Limb (tissue), 2 donors: ENCODE data around the gene SLC8A1.

ENCODE experiments used
- DNase-seq, 2 donors: peaks; one replicate each; pipeline ENCODE4 v3.0.0-alpha.2; 2016; ENCODE audit errors: extremely low spot score in 2 of 2

Gene SLC8A1

DNA sequence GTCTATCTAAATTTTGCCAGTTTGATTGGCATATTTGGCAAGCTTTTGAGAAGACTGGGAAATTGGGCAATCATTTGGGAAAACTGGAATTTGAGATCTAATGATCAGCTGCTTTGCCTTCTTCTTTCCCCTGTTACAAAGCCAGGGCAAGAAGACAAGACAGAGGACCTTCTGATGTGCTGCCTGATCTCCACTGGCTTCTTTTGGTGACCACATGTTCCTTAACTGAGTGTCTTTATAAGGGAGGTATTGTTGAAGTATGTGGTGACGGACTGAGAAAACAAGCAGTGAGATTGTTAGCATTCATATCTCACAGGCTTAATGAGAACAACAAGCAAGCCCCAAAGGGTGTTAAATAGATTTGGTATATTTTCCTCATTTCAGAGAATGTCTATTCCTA is 175.8 kb downstream of the SLC8A1 start:
- DNase-seq, result no peak

GRCh38 chr2:40274270-40274669 is 177.6 kb downstream of the SLC8A1 start:
- no peak for DNase-seq

- no peak for DNase-seq
Observed at GRCh38 chr2:40273734-40274182, 178.1 kb downstream of the SLC8A1 start.

DNA sequence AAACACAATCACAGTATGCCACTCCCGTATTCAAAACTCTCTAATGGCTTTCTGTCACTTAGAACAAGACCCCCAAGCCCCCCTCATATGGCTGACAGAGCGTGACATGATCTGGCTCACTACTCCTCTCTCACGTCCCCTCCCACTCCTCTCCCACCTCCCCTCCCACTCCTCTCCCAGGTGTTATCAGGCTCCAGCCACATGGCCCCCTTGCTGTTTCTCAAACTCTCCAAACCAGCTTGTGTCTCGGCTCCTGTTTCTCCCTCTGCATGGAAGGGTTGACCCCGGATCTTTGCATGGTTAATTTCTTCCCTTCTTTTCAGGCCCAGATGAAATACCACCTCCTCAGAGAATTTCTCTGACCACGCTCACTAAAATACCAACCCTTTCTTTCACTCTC is 180.8 kb downstream of the SLC8A1 start:
- DNase-seq, result no peak

GRCh38 chr2:40270372-40270771 is 181.5 kb downstream of the SLC8A1 start:
- no peak for DNase-seq

GRCh38 chr2:40268566-40268965 is 183.3 kb downstream of the SLC8A1 start:
- DNase-seq, result no peak

DNA sequence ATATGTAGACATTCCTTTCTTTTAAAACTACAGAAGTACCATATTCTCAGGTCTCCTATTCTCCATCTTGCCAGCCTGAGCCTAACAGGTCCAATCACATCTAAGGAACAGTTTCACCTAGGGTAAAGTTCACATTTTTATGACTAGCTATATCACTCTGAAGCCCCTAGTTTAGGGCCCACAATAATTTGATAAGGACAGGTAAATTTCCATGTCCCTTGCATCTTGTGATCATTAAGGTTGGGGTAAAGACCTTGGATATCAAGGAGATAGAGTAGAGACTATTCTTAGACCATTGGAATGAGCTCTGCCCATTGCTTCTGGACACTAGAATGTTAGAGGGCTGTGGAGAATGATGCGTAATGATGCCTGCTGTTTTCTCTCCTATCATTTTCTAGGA is 185.7 kb downstream of the SLC8A1 start:
- no peak for DNase-seq

DNA sequence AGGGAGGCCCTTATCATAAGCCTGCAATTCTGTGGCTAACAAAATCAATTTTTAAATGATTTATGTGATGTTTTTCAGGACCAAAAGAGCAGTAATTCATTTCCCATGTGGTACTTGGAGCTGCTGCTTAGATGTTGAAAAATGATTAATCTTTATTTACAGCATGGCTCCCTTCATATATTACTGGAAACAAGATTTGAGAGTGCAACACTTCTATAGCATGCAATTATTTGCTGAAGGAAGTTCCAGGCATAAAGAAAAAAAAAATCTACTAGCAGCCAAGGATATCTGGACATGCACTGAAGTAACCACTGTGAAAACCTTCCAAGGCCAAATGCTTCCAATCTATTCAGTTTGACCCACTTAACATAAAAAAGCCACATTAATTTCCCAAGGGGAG is 186.3 kb downstream of the SLC8A1 start:
- no peak for DNase-seq

- no peak for DNase-seq
Observed at GRCh38 chr2:40261042-40261441, 190.8 kb downstream of the SLC8A1 start.

GRCh38 chr2:40260437-40260836 is 191.5 kb downstream of the SLC8A1 start:
- DNase-seq, result no peak

GRCh38 chr2:40259900-40260299 is 192.0 kb downstream of the SLC8A1 start:
- DNase-seq, result no peak

- no peak for DNase-seq
Observed at GRCh38 chr2:40258135-40258457, 193.8 kb downstream of the SLC8A1 start.

GRCh38 chr2:40257340-40258134 is 194.4 kb downstream of the SLC8A1 start:
- no peak for DNase-seq

DNA sequence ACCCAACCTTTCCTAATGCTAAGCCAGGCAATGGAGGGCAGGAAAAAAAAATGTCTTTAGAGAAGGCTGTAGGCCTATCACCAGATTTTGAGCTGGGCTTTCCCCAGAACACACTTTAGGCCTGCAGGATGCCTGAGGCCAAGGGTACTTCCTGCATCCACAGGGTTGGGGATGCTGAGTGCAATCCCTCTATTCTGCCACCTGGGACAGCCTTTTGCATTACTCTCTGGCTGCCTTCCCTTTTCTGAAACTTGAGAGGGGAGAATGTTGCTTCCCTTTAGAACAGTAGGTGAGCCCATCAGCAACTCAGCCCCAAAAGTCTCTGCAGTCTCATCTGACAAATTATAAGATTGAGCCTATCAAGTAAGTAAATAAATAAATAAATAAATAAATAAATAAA is 195.2 kb downstream of the SLC8A1 start:
- no peak for DNase-seq

DNA sequence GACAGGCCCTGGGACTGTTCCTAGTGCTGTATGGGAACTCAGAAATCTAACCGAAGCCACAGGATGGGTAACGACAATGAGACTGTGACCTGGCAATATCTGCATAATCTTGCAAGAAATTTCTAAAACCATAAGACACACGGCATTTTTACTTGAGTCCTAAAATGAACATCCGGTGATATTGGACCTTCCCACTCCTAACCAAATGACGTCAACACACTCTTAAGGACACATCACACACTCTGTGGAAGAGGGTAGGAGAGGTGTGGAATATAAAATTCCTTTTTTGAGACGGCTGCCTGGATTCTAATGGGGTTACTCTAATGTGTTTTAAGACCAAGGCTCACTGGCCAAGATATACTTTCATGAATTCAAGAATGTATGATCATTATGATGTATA is 195.9 kb downstream of the SLC8A1 start:
- DNase-seq, result no peak

GRCh38 chr2:40255103-40255502 is 196.8 kb downstream of the SLC8A1 start:
- DNase-seq, result no peak

DNA sequence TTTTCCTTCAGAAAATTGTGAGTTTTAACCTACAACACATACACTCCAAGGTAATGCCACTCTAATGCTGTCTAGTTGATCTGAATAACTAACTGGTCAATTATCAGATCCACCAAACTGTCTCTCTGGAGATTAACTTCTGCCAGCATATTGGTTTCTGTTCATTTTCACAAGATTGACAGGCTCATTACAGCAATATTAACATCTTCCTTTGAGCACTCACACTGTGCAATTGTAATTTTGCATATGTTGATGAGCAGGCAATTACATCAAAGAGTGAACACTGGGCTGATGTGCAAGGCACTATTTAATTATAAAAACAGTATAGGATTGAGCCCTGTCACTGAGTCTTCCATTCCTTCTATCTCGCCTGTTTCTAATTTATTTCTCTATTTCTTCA is 197.3 kb downstream of the SLC8A1 start:
- no peak for DNase-seq

DNA sequence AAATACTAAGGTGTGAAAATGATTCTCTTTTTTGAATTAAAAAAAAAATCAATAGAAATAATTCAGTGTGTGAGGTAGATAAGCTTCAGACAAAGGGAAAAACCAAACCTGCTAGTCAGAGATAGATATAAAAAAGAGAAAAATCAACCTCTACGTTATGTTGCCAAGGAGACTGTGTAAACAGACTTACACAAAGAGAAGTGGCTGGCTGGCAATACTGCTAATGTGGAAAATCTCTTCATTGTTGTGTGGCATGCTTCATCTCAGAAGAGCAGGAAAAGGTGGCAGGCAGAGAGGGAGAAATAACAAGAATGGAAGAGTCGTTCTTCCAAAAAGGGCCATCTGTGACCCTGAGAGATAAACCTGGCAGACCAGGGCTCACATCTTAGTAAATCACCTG is 200.8 kb downstream of the SLC8A1 start:
- no peak for DNase-seq

DNA sequence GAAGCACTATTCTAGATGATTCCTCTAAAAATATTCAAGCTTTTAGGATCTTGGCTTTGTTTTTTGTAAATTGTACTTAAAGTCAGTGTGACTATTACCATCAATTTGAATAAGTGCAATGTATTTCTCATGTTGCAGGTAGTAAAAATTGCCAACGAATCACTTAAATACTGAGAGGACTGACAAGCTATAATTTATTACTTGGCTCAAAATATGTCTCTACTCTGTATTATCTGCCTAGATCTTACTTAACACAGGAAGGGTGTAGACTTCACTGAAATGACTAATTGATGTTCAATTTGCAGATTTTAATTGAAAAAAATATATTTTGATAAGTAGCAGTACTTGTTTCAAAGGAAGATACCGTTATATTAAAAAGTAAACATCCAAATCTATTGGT is 202.3 kb downstream of the SLC8A1 start:
- no peak for DNase-seq

- no peak for DNase-seq
Observed at GRCh38 chr2:40248294-40248693, 203.6 kb downstream of the SLC8A1 start.

GRCh38 chr2:40244675-40245074 is 207.2 kb downstream of the SLC8A1 start:
- DNase-seq, result no peak

GRCh38 chr2:40244251-40244650 is 207.6 kb downstream of the SLC8A1 start:
- no peak for DNase-seq

DNA sequence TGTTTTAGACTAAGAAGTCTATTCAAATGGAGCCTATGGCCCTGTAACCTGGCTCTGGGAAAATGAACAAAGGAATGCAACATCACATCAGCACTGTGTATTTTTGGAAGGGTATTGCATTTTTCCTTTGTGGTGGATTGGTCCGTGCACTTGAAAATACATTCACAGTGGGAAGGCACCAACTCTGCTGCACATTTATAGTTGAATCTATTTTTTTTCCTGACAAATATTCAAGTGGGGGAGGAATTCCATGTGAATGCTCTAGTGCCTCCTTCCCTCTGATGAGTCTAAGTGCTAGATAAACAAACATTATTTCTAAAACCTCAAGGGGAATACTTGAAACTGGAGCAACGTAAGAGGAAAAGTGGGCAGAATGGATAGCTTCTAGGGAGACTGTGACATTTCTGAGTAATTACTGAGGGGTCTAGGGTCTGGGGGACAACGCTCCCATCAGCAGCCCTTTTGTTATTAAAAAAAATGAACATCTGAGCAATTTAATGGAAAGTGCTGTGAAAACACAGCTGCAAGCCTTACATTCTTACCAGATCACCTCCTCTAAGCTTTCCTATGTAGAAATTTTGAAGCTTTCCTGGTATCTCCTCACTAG is 208.2 kb downstream of the SLC8A1 start:
- no peak for DNase-seq
